ENCODE measurements around the gene ROR2.

ROR2 gene

GRCh38 chr9:91899219-91899563 is 50.8 kb downstream of the ROR2 start:
- DNase-seq: no peak

- peak; percentile 40 for DNase-seq
These were observed 51.4 kb downstream of the ROR2 start for GRCh38 chr9:91898451-91899218.

GRCh38 chr9:91897201-91897600 is 52.8 kb downstream of the ROR2 start:
- peak; percentile 41 for DNase-seq

- DNase-seq: peak; percentile 72
These were observed 53.4 kb downstream of the ROR2 start for GRCh38 chr9:91896513-91897121.

- no peak for DNase-seq
These were observed 53.9 kb downstream of the ROR2 start for GRCh38 chr9:91896097-91896496.

GRCh38 chr9:91894536-91894935 is 55.5 kb downstream of the ROR2 start:
- DNase-seq: no peak

GRCh38 chr9:91894023-91894422 is 56.0 kb downstream of the ROR2 start:
- no peak for DNase-seq

GRCh38 chr9:91891915-91892314 is 58.1 kb downstream of the ROR2 start:
- DNase-seq: no peak

- DNase-seq: peak; percentile 21
These were observed 59.4 kb downstream of the ROR2 start for GRCh38 chr9:91890662-91891061.

GRCh38 chr9:91889161-91889911 is 60.7 kb downstream of the ROR2 start:
- DNase-seq: no peak

- no peak for DNase-seq
These were observed 63.5 kb downstream of the ROR2 start for GRCh38 chr9:91886414-91887076.

GRCh38 chr9:91885746-91886413 is 64.1 kb downstream of the ROR2 start:
- DNase-seq: no peak

GRCh38 chr9:91884696-91885687 is 65.0 kb downstream of the ROR2 start:
- peak; percentile 79 for DNase-seq

GRCh38 chr9:91884153-91884552 is 65.9 kb downstream of the ROR2 start:
- DNase-seq: no peak

GRCh38 chr9:91883503-91883902 is 66.5 kb downstream of the ROR2 start:
- DNase-seq: no peak

- DNase-seq: no peak
These were observed 67.4 kb downstream of the ROR2 start for GRCh38 chr9:91882627-91883026.

- DNase-seq: no peak
These were observed 69.6 kb downstream of the ROR2 start for GRCh38 chr9:91880378-91880972.

GRCh38 chr9:91879231-91879630 is 70.8 kb downstream of the ROR2 start:
- no peak for DNase-seq

- DNase-seq: peak; percentile 63
These were observed 76.4 kb downstream of the ROR2 start for GRCh38 chr9:91873637-91874051.

GRCh38 chr9:91868732-91869391 is 81.2 kb downstream of the ROR2 start:
- peak; percentile 67 for DNase-seq

- peak; percentile 21 for DNase-seq
These were observed 82.3 kb downstream of the ROR2 start for GRCh38 chr9:91867740-91868139.

Data from fibroblast of skin of right quadriceps (primary cell).